SH-SY5Y (cell line): ENCODE data around the gene CFAP99.

ENCODE experiments used
- GATA2 ChIP-seq: IDR thresholded peaks from 2 replicates; pipeline ENCODE4 v1.6.1; 2011; ENCODE audit warnings: mild to moderate bottlenecking, low read depth, low read length
- GATA3 ChIP-seq: IDR thresholded peaks from 2 replicates; pipeline ENCODE4 v1.6.1; 2011; ENCODE audit warnings: low read depth, mild to moderate bottlenecking, low read length, moderate library complexity

Gene CFAP99

GRCh38 chr4:2413821-2414610 lies 4.7 kb upstream of the CFAP99 start:
- TF ChIP-seq GATA2 (no peak), GATA3 (no peak)

- TF ChIP-seq GATA2 = no peak
- no peak for TF ChIP-seq GATA3
Measured at GRCh38 chr4:2415213-2415612, 3.5 kb upstream of the CFAP99 start.

- no peak for TF ChIP-seq GATA2
- no peak for TF ChIP-seq GATA3
Measured at GRCh38 chr4:2415881-2416563, 2.7 kb upstream of the CFAP99 start.

- TF ChIP-seq GATA2 (no peak), GATA3 (no peak)
Measured at GRCh38 chr4:2416564-2417225, 2.1 kb upstream of the CFAP99 start.

GRCh38 chr4:2417226-2417764 lies 1.5 kb upstream of the CFAP99 start:
- TF ChIP-seq GATA2 (no peak), GATA3 (no peak)

- TF ChIP-seq GATA3 (no peak), GATA2 (no peak)
Measured at GRCh38 chr4:2417765-2418649, 748 bp upstream of the CFAP99 start, which contains the start of gene ZFYVE28. TSS of gene ZFYVE28 (minus strand) at chr4:2418645. CDS start at chr4:2418323, 322 bp downstream.

- TF ChIP-seq GATA3 (no peak), GATA2 (no peak)
Measured at GRCh38 chr4:2419814-2420213, 1.1 kb downstream of the CFAP99 start.

GRCh38 chr4:2421928-2422327 lies 3.2 kb downstream of the CFAP99 start:
- no peak for TF ChIP-seq GATA3
- no peak for TF ChIP-seq GATA2

- TF ChIP-seq GATA2 = no peak
- no peak for TF ChIP-seq GATA3
Measured at GRCh38 chr4:2423066-2423465, 4.3 kb downstream of the CFAP99 start.

- TF ChIP-seq GATA2 (no peak), GATA3 (no peak)
Measured at GRCh38 chr4:2423695-2424094, 4.9 kb downstream of the CFAP99 start.

- no peak for TF ChIP-seq GATA2
- TF ChIP-seq GATA3 = no peak
Measured at GRCh38 chr4:2424581-2424980, 5.8 kb downstream of the CFAP99 start.

- TF ChIP-seq GATA2 = no peak
- TF ChIP-seq GATA3 = no peak
Measured at GRCh38 chr4:2425386-2426068, 6.8 kb downstream of the CFAP99 start.

GRCh38 chr4:2426069-2426397 lies 7.3 kb downstream of the CFAP99 start:
- no peak for TF ChIP-seq GATA3
- no peak for TF ChIP-seq GATA2

GRCh38 chr4:2426711-2427275 lies 8.0 kb downstream of the CFAP99 start:
- TF ChIP-seq GATA2 (no peak), GATA3 (no peak)
